Epithelial cell of prostate (primary cell): ENCODE data around the gene TIMELESS.
"Not testable (repeated sequence)": the region's sequence is repeated elsewhere in the genome, so short reads cannot be mapped to it uniquely, and the experiment has no call there.

Experiments used
- DNase-seq: peaks from one replicate; pipeline ENCODE4 v3.0.0-alpha.2; 2011; ENCODE audit warnings: low read depth, low spot score
- H3K27ac ChIP-seq: fragments of 450-650 bp; 2 replicates; pipeline ENCODE4 v1.5.1; 2017; ENCODE audit warnings: mild to moderate bottlenecking

TIMELESS gene

GRCh38 chr12:56411781-56412639 is 37.2 kb downstream of the TIMELESS start:
- DNase-seq: no peak
- H3K27ac ChIP-seq: no peak overlapping the region

GRCh38 chr12:56410768-56411167 is 38.5 kb downstream of the TIMELESS start:
- no peak overlapping the region for H3K27ac ChIP-seq
- no peak for DNase-seq

GRCh38 chr12:56408799-56409417 is 40.3 kb downstream of the TIMELESS start:
- H3K27ac ChIP-seq: no peak overlapping the region
- no peak for DNase-seq

- not testable (repeated sequence) for DNase-seq, H3K27ac ChIP-seq
Measured at GRCh38 chr12:56404227-56404626, 45.0 kb downstream of the TIMELESS start.

GRCh38 chr12:56401612-56402011 is 47.6 kb downstream of the TIMELESS start:
- not testable (repeated sequence) for H3K27ac ChIP-seq, DNase-seq

- DNase-seq, H3K27ac ChIP-seq: not testable (repeated sequence)
Measured at GRCh38 chr12:56401125-56401524, 48.1 kb downstream of the TIMELESS start.

- H3K27ac ChIP-seq, DNase-seq: not testable (repeated sequence)
Measured at GRCh38 chr12:56399466-56399865, 49.8 kb downstream of the TIMELESS start.

GRCh38 chr12:56398324-56398723 is 50.9 kb downstream of the TIMELESS start:
- no peak for DNase-seq

GRCh38 chr12:56392331-56392730 is 56.9 kb downstream of the TIMELESS start:
- no peak for DNase-seq
- H3K27ac ChIP-seq: no peak overlapping the region

More at GRCh38 chr12:56398324-56398723, 50.9 kb downstream of the TIMELESS start:
- H3K27ac ChIP-seq: no peak overlapping the region

- H3K27ac ChIP-seq: no peak overlapping the region
- no peak for DNase-seq
Measured at GRCh38 chr12:56391721-56392120, 57.5 kb downstream of the TIMELESS start.

GRCh38 chr12:56389412-56389811 is 59.8 kb downstream of the TIMELESS start:
- no peak overlapping the region for H3K27ac ChIP-seq
- DNase-seq: no peak

GRCh38 chr12:56387152-56387736 is 62.0 kb downstream of the TIMELESS start:
- no peak overlapping the region for H3K27ac ChIP-seq
- no peak for DNase-seq

GRCh38 chr12:56385873-56386272 is 63.4 kb downstream of the TIMELESS start:
- no peak for DNase-seq
- no peak overlapping the region for H3K27ac ChIP-seq

- no peak for DNase-seq
- H3K27ac ChIP-seq: no peak overlapping the region
Measured at GRCh38 chr12:56382611-56383010, 66.6 kb downstream of the TIMELESS start.

GRCh38 chr12:56377989-56378316 is 71.3 kb downstream of the TIMELESS start:
- H3K27ac ChIP-seq: no peak overlapping the region

GRCh38 chr12:56377310-56377988 is 71.8 kb downstream of the TIMELESS start:
- no peak for DNase-seq
- no peak overlapping the region for H3K27ac ChIP-seq

More at GRCh38 chr12:56377989-56378316, 71.3 kb downstream of the TIMELESS start:
- no peak for DNase-seq

GRCh38 chr12:56375598-56376434 is 73.4 kb downstream of the TIMELESS start:
- no peak overlapping the region for H3K27ac ChIP-seq
- no peak for DNase-seq

GRCh38 chr12:56374726-56375597 is 74.3 kb downstream of the TIMELESS start:
- no peak for DNase-seq
- H3K27ac ChIP-seq: no peak overlapping the region

- DNase-seq: no peak
- H3K27ac ChIP-seq: no peak overlapping the region
Measured at GRCh38 chr12:56373515-56373914, 75.7 kb downstream of the TIMELESS start.
